Activated CD8-positive, alpha-beta memory T cell treated with anti-CD3 and anti-CD28 coated beads, Interleukin-2, amount 50 U/mL, for 24 hours (primary cell): ENCODE results near the gene MAP2K5.
"Not testable (repeated sequence)": the region's sequence is repeated elsewhere in the genome, so short reads cannot be mapped to it uniquely, and the experiment has no call there.

Experiments used
- DNase-seq: peaks from one replicate; pipeline ENCODE4 v3.0.0-alpha.2; 2020; ENCODE audit errors: extremely low read depth

MAP2K5 gene

DNA sequence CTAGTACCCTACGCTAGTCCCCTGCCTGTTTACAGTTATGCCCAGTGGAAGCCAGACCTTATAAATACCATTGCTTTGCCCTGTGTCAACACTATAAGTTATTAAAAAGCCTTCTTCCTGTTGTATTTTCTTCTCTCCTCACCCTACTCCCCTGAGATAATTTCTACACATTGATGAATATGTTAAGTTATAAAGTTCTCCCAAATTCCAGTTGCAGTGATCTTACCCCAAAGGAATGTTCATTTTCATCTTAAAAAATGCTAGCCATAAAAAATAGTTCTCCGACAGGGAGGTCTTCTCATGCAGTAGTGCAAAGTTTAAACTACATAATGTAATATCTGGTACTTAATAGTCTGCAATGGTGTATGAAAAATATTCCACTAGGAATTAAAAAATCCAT, 58.6 kb downstream of the MAP2K5 start:
- no peak for DNase-seq

- no peak for DNase-seq
These were observed 60.6 kb downstream of the MAP2K5 start for GRCh38 chr15:67603063-67603462.

GRCh38 chr15:67605871-67606270, 63.4 kb downstream of the MAP2K5 start:
- DNase-seq, result no peak

DNA sequence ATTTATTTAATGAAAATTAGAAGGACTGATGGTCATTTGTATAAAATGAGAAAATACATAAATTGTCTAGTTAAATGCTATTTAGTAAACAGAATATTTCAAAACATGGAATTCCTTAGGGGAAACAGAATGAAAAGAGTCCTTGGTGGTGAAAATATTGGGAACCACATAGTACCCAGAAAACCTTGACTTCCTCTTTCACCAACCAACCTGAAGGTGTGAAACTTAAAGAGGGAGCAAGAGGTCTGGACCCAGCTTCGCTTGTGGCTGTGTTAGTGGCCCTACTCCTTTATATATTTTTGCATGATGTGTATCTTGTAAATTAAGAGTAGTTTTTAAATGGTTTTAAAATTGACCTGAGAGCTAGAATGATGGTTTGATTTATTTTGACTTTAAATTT, 64.2 kb downstream of the MAP2K5 start:
- DNase-seq, result no peak

DNA sequence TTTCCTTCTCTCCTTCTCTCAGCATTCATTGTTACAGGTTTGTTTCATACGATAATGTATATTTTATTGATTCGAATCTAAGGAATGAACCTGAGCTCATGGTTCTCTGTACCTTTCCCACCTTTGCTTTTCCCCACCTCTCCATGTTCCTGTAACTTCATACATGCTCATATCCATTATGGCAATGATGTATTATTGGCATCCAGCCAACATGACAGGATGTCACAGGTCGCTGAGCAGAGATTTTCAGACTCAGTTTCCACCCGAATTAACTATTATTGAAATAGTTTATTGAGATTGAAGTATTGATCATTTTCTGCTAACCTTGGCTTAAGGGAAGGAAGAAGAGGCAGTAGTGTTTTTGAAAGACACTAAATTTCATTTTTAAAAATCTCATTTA, 64.8 kb downstream of the MAP2K5 start:
- no peak for DNase-seq

- DNase-seq, result no peak
These were observed 65.6 kb downstream of the MAP2K5 start for GRCh38 chr15:67607959-67608637.

DNA sequence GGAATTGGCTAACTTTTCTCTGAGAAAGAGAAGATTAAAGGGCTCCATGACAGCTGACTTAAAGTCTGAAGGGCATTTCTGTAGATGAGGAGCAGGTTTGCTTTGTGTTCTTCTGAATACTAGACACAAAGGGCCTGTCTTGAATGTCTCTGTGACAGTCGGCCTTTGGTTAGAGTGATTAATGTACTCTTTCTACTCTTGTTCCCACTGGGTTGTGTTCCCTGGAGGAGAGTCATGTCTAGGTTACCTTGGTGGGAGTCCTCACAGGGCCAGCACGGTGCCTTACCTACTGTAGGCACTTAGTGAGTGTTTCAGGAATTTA, 66.1 kb downstream of the MAP2K5 start:
- DNase-seq, result no peak

DNA sequence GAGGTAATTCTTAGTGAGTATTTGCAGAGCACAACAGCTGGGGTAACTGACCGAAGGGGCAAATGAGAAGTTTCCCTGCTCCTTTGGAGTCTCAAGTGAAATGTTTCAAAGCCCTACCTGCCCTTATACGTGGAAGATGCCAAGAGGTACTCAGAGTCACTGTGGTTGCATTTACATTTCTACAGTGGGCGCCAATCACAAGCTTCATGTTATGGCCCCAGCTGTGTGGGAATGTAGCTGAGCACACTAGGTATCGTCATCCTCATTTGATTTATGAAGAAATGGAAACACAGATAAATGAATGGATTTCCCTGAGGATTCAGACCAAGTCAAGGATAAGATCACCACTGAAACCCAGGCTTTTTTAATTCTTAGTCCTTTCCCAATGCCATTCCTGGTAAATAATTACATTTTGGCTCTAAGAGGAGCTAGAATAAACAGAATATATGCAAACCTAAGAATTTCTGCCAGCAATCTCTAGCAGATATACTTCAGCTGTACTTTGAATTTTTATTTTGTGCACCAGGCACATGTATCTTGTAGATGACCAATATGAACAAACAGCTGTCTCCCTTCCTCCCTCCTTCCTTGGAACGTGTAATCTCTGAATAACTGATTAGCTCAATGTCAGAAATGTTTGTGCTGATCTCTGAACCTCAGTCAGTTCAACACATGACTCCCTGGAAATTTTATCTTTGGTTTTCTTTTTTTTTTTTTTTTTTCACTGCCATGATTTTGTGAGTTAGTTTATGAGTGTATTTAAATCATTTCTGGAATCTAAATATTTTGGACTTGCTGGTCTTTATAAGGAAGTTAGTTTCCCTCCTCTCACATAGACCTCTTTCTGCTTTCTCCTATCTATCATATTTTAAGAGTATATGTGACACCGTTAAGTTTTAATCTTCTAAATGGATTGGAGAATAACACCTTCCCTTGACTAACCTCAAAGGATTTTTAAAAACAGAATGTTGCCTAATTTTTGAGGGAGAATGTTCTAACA, 69.2 kb downstream of the MAP2K5 start:
- no peak for DNase-seq

- no peak for DNase-seq
These were observed 70.7 kb downstream of the MAP2K5 start for GRCh38 chr15:67613211-67613610.

DNA sequence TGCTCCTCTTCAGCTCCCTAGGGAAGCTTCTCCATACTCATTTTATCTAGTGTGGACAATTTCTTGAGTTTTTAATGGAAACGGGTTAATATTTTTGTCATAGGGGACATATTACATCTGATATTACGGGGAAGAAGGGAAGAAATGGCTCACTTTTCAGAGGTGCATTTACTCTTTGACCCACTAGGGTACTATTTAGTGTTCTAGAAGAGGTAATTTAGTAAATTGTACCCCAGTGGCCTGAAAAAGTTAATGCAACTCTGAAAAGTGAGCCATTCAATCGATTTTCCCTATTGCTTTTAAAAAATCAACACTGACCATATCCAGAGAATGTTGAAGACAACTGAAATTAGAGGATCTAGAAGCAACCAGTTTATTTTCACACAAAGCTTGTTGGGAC, 71.2 kb downstream of the MAP2K5 start:
- DNase-seq, result no peak

DNA sequence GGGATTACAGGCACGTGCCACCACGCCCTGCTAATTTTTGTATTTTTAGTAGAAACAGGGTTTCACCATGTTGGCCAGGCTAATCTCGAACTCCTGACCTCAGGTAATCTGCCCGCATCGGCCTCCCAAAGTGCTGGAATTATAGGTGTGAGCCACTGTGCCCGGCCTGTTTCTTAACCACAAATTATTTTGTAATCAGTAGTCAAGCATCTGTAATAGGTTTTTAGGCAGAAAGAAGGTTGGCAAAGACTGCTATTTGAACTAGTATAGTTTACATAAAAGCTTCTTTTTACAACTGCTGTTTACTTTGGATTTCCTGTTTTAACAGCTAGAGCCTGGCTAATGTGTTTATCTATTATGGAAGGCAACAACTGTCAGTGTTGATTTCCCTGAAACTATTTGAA, 72.6 kb downstream of the MAP2K5 start:
- not testable (repeated sequence) for DNase-seq

GRCh38 chr15:67618297-67618696, 75.8 kb downstream of the MAP2K5 start:
- no peak for DNase-seq

DNA sequence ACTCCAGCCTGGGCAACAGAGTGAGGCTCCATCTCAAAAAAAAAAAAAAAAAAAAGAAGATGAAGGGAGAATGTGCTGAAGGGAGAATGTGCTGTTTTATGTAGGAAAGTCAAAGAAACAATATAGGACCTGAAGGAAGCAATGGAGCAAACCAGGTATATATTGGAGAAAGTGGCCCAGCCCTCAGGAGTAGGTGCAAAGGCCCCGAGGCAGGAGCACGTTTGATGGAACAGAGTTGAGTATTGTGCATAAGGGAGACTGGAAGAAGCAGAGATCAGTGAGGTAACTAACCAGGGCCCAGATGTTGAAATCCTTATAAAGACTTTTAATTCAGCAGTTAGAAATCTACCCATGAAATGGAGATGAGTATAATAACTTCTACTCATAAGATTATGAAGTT, 79.6 kb downstream of the MAP2K5 start:
- DNase-seq, result no peak

- DNase-seq, result no peak
These were observed 89.8 kb downstream of the MAP2K5 start for GRCh38 chr15:67632261-67632660.

GRCh38 chr15:67635950-67636349, 93.4 kb downstream of the MAP2K5 start:
- not testable (repeated sequence) for DNase-seq

DNA sequence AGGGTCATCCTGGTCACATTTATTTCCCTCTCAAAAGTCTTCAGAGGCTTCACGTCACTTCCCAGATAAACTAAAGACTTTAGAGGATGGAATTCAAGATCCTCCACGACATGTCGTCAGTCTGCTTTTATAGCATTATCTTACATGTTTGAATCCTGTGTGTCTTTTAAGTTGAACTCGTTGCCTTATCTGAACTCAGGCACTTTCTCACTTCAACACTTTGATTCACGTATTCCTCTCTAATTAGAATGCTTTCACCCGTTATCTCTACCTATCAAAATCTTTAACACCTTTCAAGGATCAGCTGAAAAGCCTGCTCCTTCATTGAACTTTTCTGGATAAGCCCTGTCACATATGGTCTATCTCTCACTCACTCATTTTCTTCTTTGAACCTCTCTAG, 97.1 kb downstream of the MAP2K5 start:
- DNase-seq, result no peak

- no peak for DNase-seq
These were observed 99.0 kb downstream of the MAP2K5 start for GRCh38 chr15:67641453-67641852.

- no peak for DNase-seq
These were observed 104.3 kb downstream of the MAP2K5 start for GRCh38 chr15:67646847-67647246.

DNA sequence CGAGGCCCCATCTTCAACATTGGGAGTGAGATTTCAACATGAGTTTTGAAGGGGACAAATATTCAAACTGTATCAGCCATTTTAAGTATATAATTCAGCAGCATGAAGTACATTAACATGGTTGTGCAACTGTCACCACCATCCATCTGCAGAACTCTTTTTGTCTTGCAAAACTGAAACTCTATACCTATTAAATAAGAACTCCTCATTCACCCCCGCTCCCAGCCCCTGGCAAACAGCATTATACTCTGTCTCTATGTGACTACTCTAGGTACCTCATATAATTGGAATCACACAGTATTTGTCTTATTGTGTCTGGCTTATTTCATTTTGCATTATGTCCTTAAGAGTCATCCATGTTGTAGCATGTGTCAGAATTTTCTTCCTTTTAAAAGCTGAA, 110.1 kb downstream of the MAP2K5 start:
- no peak for DNase-seq

- no peak for DNase-seq
These were observed 117.9 kb downstream of the MAP2K5 start for GRCh38 chr15:67660446-67660845.

DNA sequence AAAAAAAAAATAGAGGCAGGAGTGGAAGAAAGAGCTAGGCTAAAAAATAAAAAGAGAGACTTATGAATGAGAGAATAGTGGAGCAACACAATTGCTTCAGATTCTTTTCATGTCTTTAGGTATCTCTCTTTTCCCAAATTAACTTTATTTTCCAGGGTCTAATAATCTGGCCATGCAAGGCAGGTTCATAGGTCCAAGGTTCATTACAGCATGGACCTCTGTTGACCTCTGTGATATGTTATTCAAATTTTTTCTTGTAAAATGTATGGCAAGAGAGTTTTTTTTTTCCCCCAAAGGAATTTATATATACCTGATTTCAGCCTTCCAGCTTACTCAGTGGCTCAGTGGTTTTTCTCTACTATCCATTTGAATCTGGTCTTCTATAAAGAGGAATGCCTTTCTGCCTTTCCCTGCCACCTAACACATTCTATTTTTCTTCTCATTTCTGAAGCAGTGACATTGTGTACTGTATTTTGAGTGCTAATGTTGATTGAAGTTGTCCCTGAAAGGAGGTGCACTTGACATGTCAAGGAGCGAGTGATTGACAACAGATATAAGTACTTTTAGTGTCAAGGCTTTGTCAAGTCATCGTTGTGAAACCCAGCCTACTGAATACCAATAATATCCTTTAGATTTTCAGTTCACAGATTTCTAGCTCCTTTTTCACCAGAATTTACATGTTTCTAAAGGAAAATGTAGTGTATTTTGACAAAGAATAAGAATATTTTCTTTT, 118.5 kb downstream of the MAP2K5 start:
- no peak for DNase-seq

DNA sequence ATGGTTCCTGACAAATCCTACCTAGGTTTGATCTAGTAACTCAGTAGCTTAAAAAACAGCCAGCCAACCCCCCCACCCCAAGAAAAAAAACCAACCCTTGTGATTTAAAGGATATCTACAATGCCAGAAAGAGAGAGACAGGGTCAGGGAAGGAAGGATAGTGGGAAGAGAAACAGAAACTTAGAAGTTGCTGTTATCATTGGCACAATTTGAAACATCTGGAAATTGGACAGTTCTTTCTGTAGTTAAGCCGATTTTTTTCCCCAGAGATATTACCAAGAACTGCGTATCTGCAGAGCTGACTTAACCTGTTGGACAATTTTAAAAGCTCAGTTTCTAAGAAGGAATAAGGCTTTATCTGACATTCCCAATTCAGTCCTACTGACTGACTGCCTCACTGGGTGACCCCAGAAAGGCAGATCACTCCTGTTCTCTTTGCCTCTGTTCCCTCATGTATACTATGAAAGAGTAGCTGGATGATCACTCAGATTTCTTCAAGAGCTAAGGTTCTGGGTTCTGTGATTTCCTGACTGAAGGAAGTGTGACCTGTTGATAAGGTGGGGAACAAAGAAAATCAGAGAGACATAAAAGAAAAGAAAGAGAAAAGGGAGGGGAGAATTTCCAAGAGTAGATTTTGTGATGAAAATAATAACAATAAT, 128.3 kb downstream of the MAP2K5 start:
- no peak for DNase-seq
